ENCODE data around the gene ROCK2.
"Not testable (repeated sequence)": the region's sequence is repeated elsewhere in the genome, so short reads cannot be mapped to it uniquely, and the experiment has no call there.

The ROCK2 gene

DNA sequence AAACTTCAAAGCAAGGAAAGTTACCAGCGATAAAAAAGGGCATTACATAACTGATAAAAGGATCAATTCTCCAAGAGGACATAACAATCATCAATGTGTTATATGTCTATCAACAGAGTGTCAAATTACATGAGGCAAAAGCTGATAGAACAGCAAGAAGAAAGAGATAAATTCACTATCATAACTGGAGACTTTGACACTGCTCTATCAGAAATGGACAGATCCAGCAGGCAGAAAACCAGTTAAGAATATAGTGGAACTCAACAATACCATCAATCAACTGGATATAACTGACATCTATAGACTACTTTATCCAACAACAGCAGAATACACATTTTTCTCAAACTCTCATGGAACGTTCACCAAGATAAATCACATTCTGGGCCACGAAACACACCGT, 65.0 kb downstream of the ROCK2 start:
- in situ Hi-C loops (cut with MboI; ENCODE audit: low sequenced_read_pairs), result no loop called here

DNA sequence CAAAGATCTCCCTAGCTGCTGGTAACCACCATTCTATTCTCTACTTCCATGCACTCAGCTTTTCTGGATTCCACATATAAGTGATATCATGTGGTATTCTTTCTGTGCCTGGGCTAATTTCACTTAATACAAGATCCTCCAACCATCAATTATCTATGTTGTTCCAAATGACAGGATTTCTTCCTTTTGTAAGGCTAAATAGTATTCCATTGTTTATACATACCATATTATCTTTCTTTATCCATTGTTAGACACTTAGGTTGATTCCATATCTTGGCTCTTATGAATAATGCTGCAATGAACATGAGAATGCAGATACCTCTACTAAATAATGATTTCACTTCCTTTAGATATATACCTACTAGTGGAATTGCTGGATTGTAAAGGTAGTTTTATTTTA, 66.2 kb downstream of the ROCK2 start:
- in situ Hi-C loops (cut with MboI; ENCODE audit: low sequenced_read_pairs), result no loop called here

DNA sequence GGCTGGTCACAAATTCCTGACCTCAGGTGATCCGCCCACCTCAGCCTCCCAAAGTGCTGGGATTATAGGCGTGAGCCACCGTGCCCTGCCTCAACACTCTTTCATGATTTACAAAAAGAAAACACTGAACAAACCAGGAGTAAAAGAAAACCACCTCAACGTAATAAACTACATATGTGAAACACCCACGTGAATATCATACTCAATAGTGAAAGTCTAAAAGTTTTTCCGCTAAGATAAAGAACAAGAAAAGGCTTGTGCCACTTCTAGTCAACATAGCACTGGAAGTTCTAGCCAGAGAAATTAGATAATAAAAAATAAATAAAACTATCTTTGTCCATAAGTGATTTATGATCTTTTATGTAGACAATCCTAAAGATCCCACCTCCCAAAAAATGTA, 68.5 kb downstream of the ROCK2 start:
- in situ Hi-C loops (cut with MboI; ENCODE audit: low sequenced_read_pairs), result no loop called here

DNA sequence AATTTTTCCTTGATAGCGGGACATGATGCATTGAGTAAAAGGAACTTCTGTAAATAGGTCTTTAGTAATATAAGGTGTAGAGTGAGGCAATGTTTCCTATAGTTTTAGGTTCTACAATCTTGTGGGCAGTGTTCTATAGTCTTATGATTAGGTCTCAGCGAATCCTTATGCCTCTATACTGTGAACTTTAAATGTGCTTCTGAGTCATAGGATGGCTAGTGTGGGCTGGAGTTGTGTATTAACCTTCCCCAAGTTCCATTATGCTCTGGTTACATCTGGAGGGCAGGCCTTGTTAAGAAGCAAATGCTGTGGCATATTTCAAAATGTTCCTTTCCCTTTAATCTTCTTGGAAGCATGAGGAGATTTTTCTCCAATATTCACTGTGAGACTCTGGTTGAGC, 73.5 kb downstream of the ROCK2 start:
- in situ Hi-C loops (cut with MboI; ENCODE audit: low sequenced_read_pairs), result no loop called here

DNA sequence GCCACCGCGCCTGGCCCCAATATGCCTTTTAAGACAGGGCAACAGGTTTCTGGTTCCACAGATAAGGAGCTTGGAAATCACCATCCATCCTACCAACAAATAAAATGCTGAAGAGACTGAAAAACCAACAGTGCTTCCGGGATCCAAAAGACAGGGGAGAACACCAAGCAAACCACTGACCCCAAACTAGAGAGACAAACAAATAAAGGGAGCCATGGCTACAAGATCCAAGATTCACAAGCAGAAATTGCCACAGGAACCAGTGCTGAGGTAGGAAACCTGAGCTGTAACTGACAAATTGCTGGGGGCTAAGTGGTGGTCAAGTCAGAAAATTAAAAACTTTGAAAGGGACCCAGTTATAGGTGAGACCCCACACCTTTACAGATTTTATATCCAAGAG, 76.5 kb downstream of the ROCK2 start:
- in situ Hi-C loops (cut with MboI; ENCODE audit: low sequenced_read_pairs), result no loop called here

DNA sequence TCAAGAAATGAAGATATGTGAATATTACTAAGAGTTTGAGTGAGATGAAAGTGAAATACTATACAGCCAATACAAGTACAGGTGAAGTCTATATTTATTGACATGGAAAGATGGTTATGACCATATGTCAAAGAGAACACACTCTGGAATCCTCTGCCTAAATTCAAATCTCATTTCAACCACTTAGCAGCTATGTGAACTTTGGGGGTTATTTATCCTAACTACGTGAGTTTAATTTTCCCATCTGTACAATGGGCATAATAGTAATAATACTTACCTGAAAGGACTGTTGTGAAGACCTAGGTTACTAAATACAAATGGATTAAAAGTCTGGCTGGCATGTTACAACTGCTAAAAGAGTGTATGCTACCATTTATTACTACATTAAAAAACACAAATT, 79.6 kb downstream of the ROCK2 start:
- in situ Hi-C loops (cut with MboI; ENCODE audit: low sequenced_read_pairs), result no loop called here

DNA sequence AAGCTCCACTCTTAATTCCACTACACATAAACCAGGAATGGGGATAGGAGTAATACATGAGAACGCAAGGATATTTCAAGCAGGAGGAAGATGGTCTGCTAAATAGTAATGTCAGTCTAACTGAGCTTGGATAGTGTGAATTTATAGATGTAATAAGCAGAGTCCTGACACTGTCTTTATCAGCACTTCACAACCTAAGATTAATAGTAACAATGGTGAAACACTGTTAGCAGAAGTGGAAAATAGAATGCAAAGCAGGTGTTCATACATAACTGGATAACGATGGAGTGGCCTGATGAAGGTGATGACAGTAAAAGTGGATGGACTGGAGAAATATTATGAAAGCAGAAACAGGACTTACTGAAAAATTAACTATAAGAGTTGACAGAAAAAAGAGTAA, 80.4 kb downstream of the ROCK2 start:
- in situ Hi-C loops (cut with MboI; ENCODE audit: low sequenced_read_pairs), result no loop called here

DNA sequence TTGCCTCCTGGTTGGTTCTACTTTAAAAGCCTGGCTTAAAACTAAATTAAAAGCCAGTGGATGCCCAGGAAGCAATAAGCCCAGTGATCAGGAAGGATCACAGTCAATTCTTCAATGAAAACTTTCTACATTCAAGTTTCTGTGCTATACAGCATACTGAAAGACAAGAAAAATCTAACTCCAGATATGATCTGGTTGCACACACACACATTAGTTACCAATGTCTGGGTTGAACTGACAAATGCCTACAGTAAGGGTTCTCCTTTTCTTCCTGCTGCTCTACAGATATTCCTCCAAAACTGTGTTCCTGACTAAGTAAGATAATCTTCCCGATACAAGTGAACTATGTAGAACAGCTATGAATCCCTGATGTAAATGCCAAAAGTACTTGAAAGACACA, 81.3 kb downstream of the ROCK2 start:
- in situ Hi-C loops (cut with MboI; ENCODE audit: low sequenced_read_pairs), result no loop called here

DNA sequence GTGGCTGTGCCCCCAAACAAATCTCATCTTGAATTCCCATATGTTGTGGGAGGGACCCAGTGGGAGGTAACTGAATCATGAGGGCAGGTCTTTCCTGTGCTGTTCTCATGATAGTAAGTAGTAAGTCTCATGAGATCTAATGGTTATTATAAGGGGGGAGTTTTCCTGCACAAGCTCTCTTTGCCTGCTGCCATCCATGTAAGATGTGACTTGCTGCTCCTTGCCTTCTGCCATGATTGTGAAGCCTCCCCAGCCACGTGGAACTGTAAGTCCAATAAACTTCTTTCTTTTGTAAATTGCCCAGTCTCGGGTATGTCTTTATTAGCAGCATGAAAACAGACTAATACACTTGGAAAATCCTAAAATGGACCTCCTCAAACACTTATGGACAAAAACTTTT, 82.0 kb downstream of the ROCK2 start:
- in situ Hi-C loops (cut with MboI; ENCODE audit: low sequenced_read_pairs), result not testable (repeated sequence)

DNA sequence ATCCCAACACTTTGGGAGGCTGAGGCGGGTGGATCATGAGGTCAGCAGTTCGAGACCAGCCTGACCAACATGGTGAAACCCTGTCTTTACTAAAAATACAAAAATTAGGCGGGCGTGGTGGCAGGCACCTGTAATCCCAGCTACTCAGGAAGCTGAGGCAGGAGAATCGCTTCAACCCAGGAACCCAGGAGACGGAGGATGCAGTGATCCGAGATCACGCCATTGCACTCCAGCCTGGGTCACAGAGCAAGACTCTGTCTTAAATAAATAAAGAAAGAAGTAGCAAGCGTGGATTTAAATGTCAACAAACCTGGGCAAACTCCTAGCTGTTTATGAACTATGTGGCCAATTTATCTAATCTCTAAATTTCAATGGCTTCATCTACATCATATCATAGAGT, 82.9 kb downstream of the ROCK2 start:
- in situ Hi-C loops (cut with MboI; ENCODE audit: low sequenced_read_pairs), result not testable (repeated sequence)

DNA sequence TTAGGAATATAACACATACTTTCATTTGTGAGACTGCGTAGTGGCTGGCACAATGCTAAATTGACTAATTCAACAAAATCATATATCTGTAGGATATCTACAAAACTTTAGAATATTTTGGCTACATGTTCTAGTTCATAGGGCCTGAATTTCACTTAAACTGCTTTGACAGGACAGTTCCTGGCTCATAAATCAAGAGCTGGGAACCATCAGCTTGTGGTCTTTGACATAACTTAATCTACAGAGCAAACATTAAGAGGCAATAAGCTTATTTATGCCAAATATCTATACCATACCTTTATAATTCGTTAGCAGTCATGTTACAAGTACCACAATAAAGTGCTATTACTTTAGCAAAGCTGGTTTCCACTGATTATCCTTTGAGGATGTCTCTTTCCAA, 83.5 kb downstream of the ROCK2 start:
- in situ Hi-C loops (cut with MboI; ENCODE audit: low sequenced_read_pairs), result no loop called here

DNA sequence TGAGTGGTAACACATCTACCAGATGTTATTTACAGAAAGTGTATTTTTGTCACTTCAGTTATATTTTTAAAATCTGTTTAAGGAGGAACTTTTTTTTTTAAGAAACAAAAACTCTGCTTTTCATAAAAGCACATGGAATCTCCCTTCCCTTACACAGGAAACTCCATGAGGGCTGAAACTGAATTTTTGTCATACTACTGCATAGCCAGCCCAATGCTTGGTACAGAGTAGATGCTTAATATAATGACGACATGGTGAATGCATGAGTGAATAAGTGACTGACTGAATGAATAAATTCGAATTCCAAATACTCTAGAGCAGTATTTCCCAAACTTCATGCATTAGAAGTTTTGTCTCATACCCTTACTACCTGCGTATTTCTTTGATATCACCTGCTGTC, 86.5 kb downstream of the ROCK2 start:
- in situ Hi-C loops (cut with MboI; ENCODE audit: low sequenced_read_pairs), result no loop called here

DNA sequence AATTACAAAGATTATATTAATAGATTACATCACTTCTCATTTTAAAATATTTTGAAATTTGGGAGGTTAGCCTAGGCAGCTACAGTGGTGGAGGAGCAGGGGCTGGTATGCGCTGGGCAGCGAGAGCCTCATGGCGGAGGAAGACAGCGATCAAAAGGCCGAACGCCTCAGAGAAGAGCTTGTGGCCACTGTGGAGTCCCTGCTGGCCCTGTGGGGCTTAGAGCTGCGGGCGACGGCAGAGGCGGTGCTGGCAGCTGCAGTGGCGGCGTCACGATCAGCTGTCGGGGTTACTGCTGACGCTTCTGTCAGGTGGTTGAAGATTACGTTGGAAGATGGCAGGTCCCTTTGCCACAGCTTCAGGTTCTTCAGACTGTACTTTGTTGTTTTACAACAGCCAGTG, 87.4 kb downstream of the ROCK2 start:
- in situ Hi-C loops (cut with MboI; ENCODE audit: low sequenced_read_pairs), result no loop called here

DNA sequence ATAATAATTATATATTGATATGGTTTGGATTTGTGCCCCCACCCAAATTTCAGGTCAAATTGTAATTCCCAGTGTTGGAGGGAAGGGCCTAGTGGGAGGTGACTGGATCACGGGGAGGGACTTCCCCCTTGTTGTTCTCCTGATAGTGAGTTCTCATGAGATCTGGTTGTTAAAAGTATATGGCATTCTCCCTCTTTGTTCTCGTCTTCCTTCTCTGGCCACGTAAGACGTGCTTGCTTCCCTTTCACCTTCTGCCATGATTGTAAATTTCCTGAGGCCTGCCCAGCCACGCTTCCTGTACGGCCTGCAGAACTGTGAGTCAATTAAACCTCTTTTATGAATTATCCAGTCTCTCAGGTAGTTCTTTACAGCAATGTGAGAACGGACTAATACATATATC, 88.3 kb downstream of the ROCK2 start:
- in situ Hi-C loops (cut with MboI; ENCODE audit: low sequenced_read_pairs), result no loop called here

DNA sequence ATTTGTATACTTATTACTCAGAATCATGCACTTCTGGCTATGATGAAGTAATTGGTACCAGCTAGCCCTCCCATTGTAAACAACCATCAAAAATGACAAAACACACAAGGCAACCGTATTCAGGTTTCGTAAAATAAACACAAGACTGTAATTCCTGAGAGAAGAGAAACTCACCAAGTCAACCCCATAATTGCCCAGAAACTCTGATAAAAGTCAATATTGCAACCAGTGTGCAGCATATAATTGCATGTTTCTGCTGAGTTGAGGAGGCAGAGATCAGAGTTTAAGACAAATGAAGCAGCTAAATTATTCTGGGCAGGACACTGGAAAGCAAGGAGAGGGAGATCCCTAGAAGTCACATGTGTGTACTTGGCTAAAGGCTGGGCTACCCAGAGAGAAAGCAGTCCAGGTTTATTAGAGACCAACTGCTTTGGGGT, 90.3 kb downstream of the ROCK2 start:
- in situ Hi-C loops (cut with MboI; ENCODE audit: low sequenced_read_pairs), result no loop called here

DNA sequence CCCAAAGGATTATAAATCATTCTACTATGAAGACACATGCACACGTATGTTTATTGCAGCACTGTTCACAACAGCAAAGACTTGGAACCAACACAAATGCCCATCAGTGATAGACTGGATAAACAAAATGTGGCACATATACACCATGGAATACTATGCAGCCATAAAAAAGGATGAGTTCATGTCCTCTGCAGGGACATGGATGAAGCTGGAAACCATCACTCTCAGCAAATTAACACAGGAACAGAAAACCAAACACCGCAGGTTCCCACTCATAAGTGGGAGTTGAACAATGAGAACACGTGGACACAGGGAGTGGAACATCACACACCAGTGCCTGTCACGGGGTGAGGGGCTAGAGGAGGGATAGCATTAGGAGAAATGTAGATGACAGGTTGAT, 92.0 kb downstream of the ROCK2 start:
- in situ Hi-C loops (cut with MboI; ENCODE audit: low sequenced_read_pairs), result not testable (repeated sequence)

DNA sequence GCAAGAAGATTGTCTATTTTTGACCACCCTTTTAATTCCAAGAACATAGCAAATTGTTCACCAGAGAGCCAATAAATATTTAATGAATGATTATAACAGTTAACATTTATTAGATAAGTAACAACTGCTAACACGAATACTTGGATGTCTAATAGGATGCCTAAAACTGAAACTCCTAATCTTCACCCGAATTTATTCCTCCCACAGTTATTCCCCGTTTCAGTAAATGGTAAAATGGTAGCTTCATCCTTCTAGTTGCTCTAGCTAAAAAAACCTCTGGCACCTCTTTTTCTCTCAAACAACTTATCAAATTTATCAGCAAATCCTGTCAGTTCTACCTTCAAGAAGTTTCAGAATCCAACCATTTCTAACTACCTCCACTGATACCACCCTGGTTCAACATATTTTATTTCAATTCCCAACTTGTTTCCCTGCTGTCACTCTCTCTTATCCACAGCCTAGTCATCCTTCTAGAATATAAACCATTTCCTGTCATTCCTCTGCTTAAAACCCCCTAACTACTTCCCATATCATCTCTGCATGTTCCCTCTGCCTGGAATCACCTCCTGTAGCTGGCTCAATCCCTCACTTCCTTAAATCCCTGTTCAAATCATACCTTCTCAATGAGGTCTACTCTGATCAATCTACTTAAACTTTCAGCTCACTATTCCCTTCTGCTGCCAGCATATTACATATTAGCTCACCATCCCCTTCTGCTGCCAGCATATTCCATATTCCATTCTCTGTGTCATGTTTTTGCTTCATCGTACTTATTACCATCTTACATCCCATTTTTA, 93.8 kb downstream of the ROCK2 start:
- in situ Hi-C loops (cut with MboI; ENCODE audit: low sequenced_read_pairs), result no loop called here

DNA sequence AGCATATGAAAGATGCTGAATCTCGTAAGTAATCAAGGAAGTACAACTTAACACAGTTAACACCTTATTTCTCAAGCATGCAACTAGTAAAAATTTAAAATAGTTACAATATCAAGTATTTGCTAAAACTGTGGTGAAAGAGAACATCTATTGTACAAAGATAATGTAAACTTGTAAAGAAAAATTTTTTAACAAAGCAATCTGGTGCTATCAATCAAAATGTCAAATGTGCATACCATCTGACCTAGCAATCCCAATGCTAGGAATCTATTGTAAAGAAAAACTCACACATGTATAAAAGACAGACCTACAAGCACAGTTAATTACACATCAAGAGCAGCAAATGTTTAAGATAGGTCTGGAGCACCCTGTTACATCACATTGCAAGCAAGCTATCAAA, 99.1 kb downstream of the ROCK2 start:
- in situ Hi-C loops (cut with MboI; ENCODE audit: low sequenced_read_pairs), result no loop called here

DNA sequence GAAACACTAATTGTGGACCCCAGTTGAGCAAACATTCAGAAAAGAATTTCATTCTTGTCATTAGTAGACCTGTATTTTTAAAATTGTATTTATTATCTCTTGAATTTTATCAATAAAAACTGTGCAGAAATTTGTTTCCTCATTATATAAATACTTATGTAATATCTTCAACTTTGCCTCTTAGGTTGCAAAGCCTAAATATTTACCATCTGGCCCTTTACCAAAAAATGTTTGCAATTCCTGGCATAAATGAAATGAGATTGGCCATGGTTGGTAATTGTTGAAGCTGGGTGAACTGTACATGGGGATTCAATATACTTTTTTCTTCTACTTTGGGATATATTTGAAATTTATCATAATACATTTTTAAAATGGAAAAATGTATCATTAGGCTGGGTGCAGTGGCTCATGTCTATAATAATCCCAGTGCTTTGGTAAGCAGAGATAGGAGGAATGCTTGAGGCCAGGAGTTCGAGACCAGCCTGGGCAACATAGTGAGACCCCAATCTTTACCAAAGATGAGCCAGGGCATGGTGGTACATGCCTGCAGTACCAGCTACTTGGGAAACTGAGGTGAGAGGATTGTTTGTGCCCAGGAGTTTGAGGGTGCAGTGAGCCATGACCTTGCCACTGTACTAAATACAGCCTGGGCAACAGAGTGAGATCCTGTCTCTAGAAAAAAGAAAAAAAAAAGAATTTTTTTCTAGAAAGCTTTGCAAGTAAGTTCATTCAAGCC, 100.2 kb downstream of the ROCK2 start:
- in situ Hi-C loops (cut with MboI; ENCODE audit: low sequenced_read_pairs), result no loop called here

DNA sequence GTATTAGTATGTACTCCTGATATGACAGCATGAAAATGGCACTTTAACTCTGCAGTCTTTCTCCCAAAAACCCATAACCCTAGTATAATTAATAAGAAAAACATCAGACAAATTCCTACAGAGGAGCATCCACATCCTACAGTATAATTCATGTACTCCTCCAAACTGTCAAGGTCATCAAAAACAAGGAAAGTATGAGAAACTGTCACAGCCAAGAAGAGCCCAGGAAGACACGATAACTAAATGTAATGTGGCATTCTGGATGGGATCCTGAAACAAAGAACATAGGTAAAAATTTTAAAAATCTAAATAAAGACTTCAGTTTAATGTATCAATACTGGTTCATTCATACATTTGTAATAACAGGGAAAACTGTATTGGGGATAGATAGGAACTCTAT, 100.9 kb downstream of the ROCK2 start:
- in situ Hi-C loops (cut with MboI; ENCODE audit: low sequenced_read_pairs), result no loop called here

DNA sequence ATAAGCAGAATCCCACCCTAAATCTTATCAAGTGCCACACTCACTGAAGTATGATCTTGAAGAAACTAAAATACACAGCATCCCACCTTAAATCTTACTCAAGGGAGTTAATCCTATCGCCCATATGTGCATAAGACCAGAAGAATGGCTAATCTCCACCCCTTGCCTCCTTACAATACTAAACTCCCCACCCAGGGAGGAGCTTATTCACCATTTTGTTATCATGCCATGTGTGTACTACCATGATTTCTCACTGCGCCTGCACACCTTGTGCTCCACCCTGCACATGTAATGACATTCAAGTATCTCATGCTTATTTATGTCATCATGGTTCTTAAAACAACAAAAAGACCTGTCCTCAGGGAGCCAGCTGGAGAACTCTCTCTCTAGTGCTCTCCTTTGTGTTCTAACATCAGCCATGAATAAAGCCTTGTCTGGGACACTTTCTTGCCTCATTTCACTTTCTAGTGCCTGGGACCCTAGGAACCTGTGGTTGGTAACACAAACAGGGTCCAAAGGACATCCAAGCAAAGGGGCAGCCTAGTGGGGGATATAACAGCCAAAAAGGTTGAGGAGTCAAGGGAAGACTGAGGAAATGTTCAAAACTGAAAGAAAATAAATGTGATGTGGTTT, 101.8 kb downstream of the ROCK2 start:
- in situ Hi-C loops (cut with MboI; ENCODE audit: low sequenced_read_pairs), result no loop called here
